Hepatocyte (in vitro differentiated cells): ENCODE measurements around the gene P2RY2. TPM values are rescaled to one million over a fixed set of nuclear protein-coding genes. Genes with fewer than 3 reads are reported as not detected.

Source experiments
- DNase-seq: peaks from one replicate; pipeline ENCODE4 v3.0.0-alpha.2; 2016; ENCODE audit warnings: low spot score
- H2AFZ ChIP-seq: fragments of 200-600 bp; sonication (generic); 2 replicates; pipeline ENCODE4 v1.6.0; 2016; ENCODE audit warnings: antibody characterized with exemption, mild to moderate bottlenecking
- H3K27ac ChIP-seq: fragments of 200-600 bp; sonication (generic); 2 replicates; pipeline ENCODE4 v1.5.1; 2016; ENCODE audit warnings: mild to moderate bottlenecking
- H3K27me3 ChIP-seq: fragments of 200-600 bp; sonication (generic); 2 replicates; pipeline ENCODE4 v1.6.1; 2016
- H3K36me3 ChIP-seq: fragments of 200-600 bp; sonication (generic); replicated peaks from 2 replicates; pipeline ENCODE4 v1.5.1; 2016; ENCODE audit warnings: low read depth; ENCODE audit not compliant: insufficient read depth
- H3K4me1 ChIP-seq: fragments of 200-600 bp; sonication (generic); 2 replicates; pipeline ENCODE4 v1.5.1; 2016; ENCODE audit warnings: mild to moderate bottlenecking, moderate library complexity; ENCODE audit not compliant: insufficient read depth
- H3K4me2 ChIP-seq: fragments of 200-600 bp; sonication (generic); 2 replicates; pipeline ENCODE4 v1.6.0; 2016
- H3K4me3 ChIP-seq: fragments of 200-600 bp; sonication (generic); 2 replicates; pipeline ENCODE4 v1.5.1; 2016; ENCODE audit warnings: mild to moderate bottlenecking
- H3K79me2 ChIP-seq: fragments of 200-600 bp; sonication (generic); 2 replicates; pipeline ENCODE4 v1.6.0; 2017; ENCODE audit warnings: mild to moderate bottlenecking
- H3K9me2 ChIP-seq: fragments of 200-600 bp; sonication (generic); replicated peaks from 2 replicates; pipeline ENCODE4 v1.6.0; 2017; ENCODE audit warnings: mild to moderate bottlenecking; ENCODE audit not compliant: insufficient read depth
- H3K9me3 ChIP-seq: fragments of 200-600 bp; sonication (generic); 2 replicates; pipeline ENCODE4 v1.5.1; 2016; ENCODE audit warnings: low read depth, mild to moderate bottlenecking
- H4K20me1 ChIP-seq: fragments of 200-600 bp; sonication (generic); 2 replicates; pipeline ENCODE4 v1.6.0; 2016; ENCODE audit warnings: mild to moderate bottlenecking; ENCODE audit not compliant: insufficient read depth, poor library complexity, severe bottlenecking
- EZH2 ChIP-seq: fragments of 200-600 bp; sonication (generic); IDR thresholded peaks from 2 replicates; pipeline ENCODE4 v1.6.1; 2016; ENCODE audit warnings: antibody characterized with exemption, mild to moderate bottlenecking, borderline replicate concordance
- EZH2phosphoT487 ChIP-seq: fragments of 200-600 bp; sonication (generic); IDR thresholded peaks from one replicate; pipeline ENCODE4 v1.6.1; 2018; ENCODE audit warnings: antibody characterized with exemption, mild to moderate bottlenecking, low read depth, moderate library complexity; ENCODE audit not compliant: unreplicated experiment, severe bottlenecking
- WGBS: methylation state at CpG from one replicate; pipeline ENCODE4 v1.1.6; 2016; ENCODE audit warnings: low lambda C conversion rate; ENCODE audit errors: missing lambda C conversion rate; 5-methylcytosine and 5-hydroxymethylcytosine counted together
- polyA plus RNA-seq: library from polyadenylated mRNA; unstranded; fragments of >200 nt; fragmentation: Nextera tagmentation; extraction: Ambion mirVana; gene quantifications from 2 replicates; pipeline ENCODE4 v1.2.1, GENCODE V29; 2016
- total RNA-seq: library from RNA; depleted of rRNA; stranded (reverse); fragments of >200 nt; gene quantifications from 2 replicates; pipeline ENCODE4 v1.2.3, GENCODE V29; 2014
- TF ChIP-seq, protein P1 (sequence below): fragments of 200-600 bp; sonication (generic); IDR thresholded peaks from 2 replicates; pipeline ENCODE4 v1.5.1; 2016; ENCODE audit warnings: antibody characterized with exemption, mild to moderate bottlenecking; ENCODE audit not compliant: poor library complexity

The P2RY2 gene
- total and polyA plus RNA-seq, 2 experiments from 2014 or later: 2.5 to 6.3 TPM

GRCh38 chr11:73182824-73183321 lies 35.2 kb upstream of the P2RY2 start:
- no peaks in the 10 kb centered on the region for H3K36me3 ChIP-seq
- DNase-seq: peak; percentile 55
- H3K79me2 ChIP-seq: no peaks in the 10 kb centered on the region
- H2AFZ ChIP-seq: no peak overlapping the region
- H3K9me3 ChIP-seq: no peaks in the 10 kb centered on the region
- no peaks in the 10 kb centered on the region for H3K9me2 ChIP-seq
- TF ChIP-seq, protein P1, sequence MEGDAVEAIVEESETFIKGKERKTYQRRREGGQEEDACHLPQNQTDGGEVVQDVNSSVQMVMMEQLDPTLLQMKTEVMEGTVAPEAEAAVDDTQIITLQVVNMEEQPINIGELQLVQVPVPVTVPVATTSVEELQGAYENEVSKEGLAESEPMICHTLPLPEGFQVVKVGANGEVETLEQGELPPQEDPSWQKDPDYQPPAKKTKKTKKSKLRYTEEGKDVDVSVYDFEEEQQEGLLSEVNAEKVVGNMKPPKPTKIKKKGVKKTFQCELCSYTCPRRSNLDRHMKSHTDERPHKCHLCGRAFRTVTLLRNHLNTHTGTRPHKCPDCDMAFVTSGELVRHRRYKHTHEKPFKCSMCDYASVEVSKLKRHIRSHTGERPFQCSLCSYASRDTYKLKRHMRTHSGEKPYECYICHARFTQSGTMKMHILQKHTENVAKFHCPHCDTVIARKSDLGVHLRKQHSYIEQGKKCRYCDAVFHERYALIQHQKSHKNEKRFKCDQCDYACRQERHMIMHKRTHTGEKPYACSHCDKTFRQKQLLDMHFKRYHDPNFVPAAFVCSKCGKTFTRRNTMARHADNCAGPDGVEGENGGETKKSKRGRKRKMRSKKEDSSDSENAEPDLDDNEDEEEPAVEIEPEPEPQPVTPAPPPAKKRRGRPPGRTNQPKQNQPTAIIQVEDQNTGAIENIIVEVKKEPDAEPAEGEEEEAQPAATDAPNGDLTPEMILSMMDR: peak; percentile 10
- TF ChIP-seq EZH2 (no peak), EZH2phosphoT487 (no peak)
- H3K4me2 ChIP-seq: no peak overlapping the region
- WGBS: 19% methylated on average over 3 of the region's 3 CpGs
- H3K27ac ChIP-seq: no peak overlapping the region
- H3K4me1 ChIP-seq: peaks cover under 1% of the 10 kb centered on the region
- H3K4me3 ChIP-seq: no peak overlapping the region
- H3K27me3 ChIP-seq: no peaks in the 10 kb centered on the region
- H4K20me1 ChIP-seq: no peaks in the 10 kb centered on the region

DNA sequence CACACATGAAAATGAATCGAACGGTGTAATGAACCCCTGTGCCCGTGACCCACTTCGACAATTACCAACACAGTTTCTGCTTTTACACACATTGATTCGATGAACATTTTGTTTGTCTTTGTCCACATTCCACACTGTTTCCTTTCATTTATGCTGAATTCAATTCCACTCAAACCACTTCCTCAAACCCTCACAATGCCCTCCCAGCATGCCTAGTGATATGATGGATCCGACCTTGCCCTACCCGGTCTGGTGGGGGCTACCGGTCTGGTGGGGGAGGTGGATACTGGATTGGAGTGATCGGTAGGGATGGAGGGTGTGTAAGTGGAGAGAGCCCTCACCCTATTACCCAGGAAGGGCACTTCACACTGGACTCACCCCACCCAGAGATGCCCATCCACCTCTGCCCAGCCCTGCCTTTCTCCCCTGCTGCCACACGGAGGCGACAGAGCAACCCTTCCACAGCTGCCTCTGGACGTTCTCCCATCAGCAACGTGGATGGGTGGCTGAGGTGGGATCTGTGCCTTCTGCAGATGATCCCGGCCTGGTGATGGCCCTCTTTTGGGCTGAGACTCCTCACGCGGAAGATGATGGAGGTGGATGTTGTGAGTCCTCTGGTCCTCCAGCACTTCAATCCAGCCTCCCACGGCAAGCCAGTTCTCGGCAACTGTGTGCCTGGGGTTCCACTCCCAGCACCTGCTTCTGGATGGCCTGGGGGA lies 33.0 kb upstream of the P2RY2 start:
- Histone ChIP-seq H3K36me3 (no peaks in the 10 kb centered on the region), H3K4me1 (no peaks in the 10 kb centered on the region), H3K9me3 (no peaks in the 10 kb centered on the region), H3K27me3 (no peaks in the 10 kb centered on the region), H3K4me2 (no peak overlapping the region), H3K9me2 (no peaks in the 10 kb centered on the region), H4K20me1 (no peaks in the 10 kb centered on the region), H2AFZ (no peak overlapping the region), H3K4me3 (no peak overlapping the region), H3K79me2 (no peaks in the 10 kb centered on the region), H3K27ac (no peak overlapping the region)
- TF ChIP-seq, protein P1: peak; percentile 79
- no peak for TF ChIP-seq EZH2phosphoT487
- peak; percentile 77 for DNase-seq
- 51% methylated on average over 18 of the region's 18 CpGs for WGBS

DNA sequence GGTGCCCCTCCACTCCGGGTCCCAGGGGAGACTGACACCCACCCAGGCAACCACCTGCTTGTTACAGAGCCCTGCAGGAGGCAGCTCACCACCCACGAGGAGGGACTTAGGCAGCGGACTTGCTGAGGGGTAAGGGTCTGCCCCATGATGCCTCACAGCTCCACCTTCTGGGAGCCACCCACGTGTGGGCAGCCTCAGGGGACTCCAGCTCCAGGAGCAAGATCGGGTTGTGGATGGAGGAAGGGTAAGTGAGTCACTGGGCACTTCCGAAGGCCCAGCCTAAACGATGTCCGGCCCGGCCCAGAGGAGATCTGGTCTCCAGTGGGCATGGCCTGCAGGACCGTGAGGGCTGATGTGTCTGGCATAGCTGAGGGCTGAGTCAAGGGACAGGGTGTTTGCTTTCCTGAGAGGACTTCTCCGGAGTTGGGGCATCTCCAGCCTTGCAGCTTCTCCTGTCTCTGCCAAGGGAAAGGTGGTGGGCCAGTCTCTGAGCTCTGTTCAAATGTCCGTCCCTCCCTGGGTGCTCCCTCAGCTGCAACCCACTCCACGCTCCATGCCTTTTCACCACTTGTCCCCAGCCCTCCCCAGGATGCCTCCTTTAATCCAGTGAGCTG lies 32.3 kb upstream of the P2RY2 start:
- no peak overlapping the region for H3K27ac ChIP-seq
- no peaks in the 10 kb centered on the region for H3K9me3 ChIP-seq
- no peaks in the 10 kb centered on the region for H3K4me1 ChIP-seq
- TF ChIP-seq, protein P1: no peak
- TF ChIP-seq EZH2phosphoT487 (no peak), EZH2 (no peak)
- H3K4me3 ChIP-seq: no peak overlapping the region
- WGBS: 79% methylated on average over 13 of the region's 13 CpGs
- no peak overlapping the region for H3K4me2 ChIP-seq
- H2AFZ ChIP-seq: no peak overlapping the region
- no peaks in the 10 kb centered on the region for H4K20me1 ChIP-seq
- H3K9me2 ChIP-seq: no peaks in the 10 kb centered on the region
- H3K79me2 ChIP-seq: no peaks in the 10 kb centered on the region
- no peaks in the 10 kb centered on the region for H3K27me3 ChIP-seq
- no peak for DNase-seq
- no peaks in the 10 kb centered on the region for H3K36me3 ChIP-seq
